ENCODE data around the gene PIP5K1C.

The PIP5K1C gene

DNA sequence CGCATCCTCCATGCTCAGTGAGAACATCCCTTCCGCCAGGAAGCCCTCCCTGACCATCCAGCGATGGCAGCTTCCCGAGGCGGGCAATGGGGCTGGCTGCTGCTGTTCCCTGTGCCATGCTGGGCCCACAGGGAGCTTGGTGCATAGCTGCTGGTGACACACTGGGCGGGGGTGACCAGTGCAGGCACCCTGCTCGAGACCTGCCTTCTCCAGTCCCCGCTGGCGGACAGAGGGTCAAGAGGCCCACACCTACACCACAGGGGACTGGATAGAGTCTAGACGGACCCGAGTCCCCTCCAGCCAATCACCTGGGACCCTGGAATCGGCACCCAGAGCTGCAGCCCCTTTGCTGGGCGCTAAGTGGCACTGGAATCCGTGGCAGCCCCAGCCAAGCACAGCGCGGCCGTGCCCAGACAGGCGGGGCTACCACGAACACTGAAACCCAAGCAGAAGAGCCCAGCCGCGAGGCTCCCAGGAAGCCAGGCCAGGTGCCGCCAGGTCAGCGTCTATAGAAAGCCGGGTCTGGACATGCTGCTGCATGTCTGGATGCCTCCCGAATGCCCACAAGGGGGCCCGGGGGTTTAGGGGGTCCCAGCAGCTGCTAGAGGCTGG, 84.6 kb downstream of the PIP5K1C start:
- TF ChIP-seq, protein P1, sequence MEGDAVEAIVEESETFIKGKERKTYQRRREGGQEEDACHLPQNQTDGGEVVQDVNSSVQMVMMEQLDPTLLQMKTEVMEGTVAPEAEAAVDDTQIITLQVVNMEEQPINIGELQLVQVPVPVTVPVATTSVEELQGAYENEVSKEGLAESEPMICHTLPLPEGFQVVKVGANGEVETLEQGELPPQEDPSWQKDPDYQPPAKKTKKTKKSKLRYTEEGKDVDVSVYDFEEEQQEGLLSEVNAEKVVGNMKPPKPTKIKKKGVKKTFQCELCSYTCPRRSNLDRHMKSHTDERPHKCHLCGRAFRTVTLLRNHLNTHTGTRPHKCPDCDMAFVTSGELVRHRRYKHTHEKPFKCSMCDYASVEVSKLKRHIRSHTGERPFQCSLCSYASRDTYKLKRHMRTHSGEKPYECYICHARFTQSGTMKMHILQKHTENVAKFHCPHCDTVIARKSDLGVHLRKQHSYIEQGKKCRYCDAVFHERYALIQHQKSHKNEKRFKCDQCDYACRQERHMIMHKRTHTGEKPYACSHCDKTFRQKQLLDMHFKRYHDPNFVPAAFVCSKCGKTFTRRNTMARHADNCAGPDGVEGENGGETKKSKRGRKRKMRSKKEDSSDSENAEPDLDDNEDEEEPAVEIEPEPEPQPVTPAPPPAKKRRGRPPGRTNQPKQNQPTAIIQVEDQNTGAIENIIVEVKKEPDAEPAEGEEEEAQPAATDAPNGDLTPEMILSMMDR (IDR thresholded peaks at IDR 0.05; ENCODE audit: insufficient read depth, missing control alignments), result no peak
- no peak for DNase-seq (ENCODE audit: insufficient read length, low spot score)
- no peak for FAIRE-seq

DNA sequence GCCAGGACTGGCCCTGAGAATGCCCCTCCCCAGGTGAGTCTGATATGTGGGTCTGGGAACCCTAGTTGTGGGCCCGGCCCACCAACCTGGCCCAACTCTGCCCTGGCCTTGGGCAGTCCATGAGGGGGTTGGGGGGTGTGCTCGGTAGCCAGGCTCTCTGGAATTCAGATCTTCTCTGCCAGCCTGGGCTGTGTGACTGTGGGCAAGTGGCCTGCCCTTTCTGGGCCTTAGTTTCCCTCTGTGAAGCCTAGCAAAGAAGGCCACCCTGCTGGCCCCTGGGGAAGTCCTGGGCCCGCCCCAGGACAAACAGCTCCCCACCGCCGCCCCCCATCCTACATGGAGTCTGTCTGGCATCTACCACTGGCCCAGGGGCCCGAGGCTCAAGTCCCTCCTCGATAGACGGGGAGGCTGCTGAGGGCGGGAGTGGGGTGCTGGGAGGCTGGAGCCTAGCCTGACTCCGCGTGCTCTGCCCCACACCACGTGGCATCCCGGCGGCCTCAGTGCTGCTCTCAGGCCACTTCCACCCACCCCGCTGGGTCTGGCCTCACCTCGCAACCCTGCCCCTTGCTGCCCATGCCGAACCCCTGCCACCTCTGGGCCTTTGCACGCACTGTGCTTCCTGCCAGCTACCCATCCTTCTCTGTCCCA, 85.3 kb downstream of the PIP5K1C start:
- no peak for FAIRE-seq
- no peak for DNase-seq (ENCODE audit: insufficient read length, low spot score)
- TF ChIP-seq, protein P1 (IDR thresholded peaks at IDR 0.05; ENCODE audit: insufficient read depth, missing control alignments), result no peak

DNA sequence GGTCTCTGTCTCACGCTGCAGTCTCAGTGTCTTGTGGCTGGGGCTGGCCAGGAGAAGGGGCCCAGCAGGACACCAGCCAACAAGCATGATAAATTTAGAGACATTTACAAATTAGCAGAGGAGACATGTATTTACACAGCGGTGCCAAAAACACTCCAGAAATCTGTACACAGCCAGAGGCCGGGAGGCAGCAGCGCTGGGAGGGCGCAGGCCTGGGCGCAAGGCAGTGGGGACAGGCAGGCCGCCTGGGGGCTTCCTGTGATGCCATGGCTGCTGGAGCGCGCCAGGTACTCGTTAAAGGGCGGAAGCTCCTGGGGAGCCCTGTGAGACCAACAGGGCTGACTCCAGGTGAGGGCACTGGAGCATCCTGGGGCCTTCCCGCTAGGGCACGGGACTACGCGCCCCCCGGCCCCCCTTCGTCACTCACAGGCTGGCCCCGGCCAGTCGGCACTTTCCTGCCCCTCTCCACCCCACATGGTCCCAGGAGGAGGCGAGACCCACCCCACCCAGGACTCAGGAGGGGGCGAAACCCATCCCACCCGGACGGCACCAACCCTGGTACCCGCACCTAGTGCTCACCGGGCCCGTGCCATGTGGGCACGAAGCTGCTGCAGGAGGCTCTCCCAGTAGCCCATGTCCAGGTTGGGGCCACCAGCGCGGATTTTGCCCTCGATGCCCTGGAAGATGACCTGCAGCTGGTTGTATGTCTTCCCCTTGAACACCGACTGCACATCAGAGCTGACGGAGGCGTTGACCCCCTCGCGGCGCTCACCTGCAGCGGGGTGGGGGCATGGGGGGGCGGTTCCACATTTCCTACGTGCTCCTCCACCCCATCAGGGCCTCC, 86.2 kb downstream of the PIP5K1C start:
- TF ChIP-seq, protein P1 (IDR thresholded peaks at IDR 0.05; ENCODE audit: insufficient read depth, missing control alignments), result no peak
- DNase-seq (ENCODE audit: insufficient read length, low spot score) (no peak), FAIRE-seq (no peak)

- no peak for FAIRE-seq
- TF ChIP-seq, protein P1 (IDR thresholded peaks at IDR 0.05; ENCODE audit: insufficient read depth, missing control alignments), result no peak
- no peak for DNase-seq (ENCODE audit: insufficient read length, low spot score)
Measured at GRCh38 chr19:3612901-3613741, 87.1 kb downstream of the PIP5K1C start.

DNA sequence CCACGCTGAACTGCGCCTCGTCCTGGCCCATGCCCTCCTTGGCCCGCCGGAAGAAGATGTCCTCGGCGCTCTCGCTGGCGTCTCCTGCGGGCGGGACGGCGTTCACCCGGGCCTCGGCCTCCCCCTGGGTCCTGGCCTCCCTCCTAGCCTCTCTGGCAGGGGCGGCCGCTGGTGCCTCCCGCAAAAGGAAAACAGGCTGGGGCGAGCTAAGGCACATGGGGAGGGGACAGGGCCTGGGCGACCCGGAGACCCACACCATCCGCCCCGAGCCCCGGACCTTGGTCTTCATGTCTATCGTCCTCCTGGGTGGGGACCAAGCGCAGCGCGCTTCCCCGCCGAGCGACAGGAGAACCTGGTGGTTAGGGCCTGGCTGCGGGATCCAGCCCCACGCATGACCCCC, 87.9 kb downstream of the PIP5K1C start:
- DNase-seq (ENCODE audit: insufficient read length, low spot score) (no peak), FAIRE-seq (no peak)
- TF ChIP-seq, protein P1 (IDR thresholded peaks at IDR 0.05; ENCODE audit: insufficient read depth, missing control alignments), result no peak

DNA sequence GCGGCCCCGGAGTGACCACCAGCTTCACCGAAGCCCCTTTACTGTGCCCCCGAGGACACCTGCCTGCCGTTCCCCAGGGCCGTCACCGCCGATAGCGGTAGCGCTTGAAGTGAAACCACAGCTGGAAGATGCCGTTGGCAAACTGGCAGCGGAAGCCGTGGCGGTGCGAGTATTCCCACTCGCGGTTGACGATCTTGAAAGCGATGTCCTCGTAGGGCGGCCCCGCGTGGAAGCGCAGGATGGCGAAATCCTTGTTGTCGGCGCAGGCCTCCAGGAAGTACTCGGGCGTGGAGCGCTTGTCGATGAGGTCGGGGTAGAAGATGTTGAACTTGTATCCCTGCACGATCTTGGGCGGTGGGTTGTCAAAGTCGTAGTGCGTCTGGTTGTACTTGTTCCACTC, 88.4 kb downstream of the PIP5K1C start:
- DNase-seq (ENCODE audit: insufficient read length, low spot score) (no peak), FAIRE-seq (no peak)
- TF ChIP-seq, protein P1 (IDR thresholded peaks at IDR 0.05; ENCODE audit: insufficient read depth, missing control alignments), result no peak

Measured in D721Med (cell line).